ENCODE results near the gene MAGI2. TPM values are rescaled to one million over a fixed set of nuclear protein-coding genes. Genes with fewer than 3 reads are reported as not detected.

The MAGI2 gene
- total RNA-seq, 1 donor from 2014 or later: 0.26 TPM

GRCh38 chr7:78953090-78953489 is 500.4 kb downstream of the MAGI2 start:
- DNase-seq (ENCODE audit: low read depth in 2 of 2): no peak

DNA sequence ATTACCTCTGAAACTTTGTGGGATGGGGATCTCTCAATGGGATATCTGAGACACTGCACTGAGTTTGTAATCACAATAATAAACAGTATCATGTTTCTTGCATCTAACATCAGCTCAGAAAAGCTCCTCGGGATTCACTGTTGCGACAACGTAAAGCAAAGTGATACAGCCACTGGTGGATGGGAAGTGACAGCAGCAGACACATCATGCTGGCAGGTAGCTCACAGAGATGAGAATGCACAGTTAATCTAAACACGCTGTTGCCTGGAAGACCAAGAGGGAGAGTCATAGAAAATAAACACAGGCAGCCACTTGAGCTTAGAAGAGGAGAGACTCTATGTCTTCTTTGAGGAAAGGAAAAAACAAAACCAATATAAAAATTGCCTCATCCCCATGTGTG is 513.8 kb downstream of the MAGI2 start:
- no peak for DNase-seq (ENCODE audit: low read depth in 2 of 2)

DNA sequence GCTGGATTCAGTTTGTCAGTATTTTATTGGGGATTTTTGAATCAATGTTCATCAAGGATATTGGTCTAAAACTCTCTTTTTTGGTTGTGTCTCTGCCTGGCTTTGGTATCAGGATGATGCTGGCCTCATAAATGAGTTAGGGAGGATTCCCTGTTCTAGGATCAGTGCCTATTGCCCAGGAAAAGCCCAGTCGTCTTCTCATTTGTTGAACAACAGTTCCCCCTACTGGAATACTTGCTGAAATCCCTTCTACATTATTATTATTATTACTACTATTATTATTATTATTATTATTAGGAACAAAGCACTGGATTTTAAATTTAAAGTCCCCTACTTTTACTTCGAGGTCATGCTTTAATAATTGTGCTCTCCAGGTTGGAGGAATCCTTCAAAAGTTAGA is 528.9 kb downstream of the MAGI2 start:
- no peak for DNase-seq (ENCODE audit: low read depth in 2 of 2)

DNA sequence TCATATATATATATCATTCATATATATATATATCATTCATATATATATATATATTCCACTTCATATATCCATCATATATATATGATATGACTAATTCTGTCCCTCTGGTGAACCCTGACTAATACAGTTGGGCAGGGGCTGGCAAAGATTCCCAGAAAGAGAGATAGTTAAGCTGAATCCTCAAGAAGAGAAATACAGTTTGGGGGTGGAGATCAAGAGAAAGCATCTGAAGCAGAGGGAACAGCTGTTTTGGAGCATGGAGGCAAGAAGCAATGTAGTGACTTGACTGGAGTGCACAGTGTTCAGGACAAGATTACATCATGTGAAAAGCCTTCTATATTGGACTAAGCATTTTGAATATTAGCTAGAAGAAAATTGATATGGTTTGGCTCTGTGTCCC is 540.7 kb downstream of the MAGI2 start:
- DNase-seq (ENCODE audit: low read depth in 2 of 2): no peak

DNA sequence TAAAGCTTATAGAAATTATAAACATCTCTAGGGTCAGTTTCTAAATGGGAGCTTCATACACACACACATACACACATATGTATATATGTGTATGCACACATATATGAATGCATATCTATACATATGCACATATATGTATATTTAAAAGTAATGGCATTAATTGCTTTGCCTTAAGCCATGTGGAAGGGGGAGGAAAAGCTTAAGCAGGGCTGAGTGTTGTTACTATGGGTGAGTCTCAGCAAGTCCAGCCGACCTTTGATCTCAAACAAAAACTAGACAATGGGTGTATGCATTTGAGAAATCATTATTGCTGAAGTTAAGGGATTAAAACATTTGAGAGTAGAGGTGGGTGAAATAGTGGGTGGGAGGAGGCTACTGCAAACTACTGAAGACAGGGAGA is 546.7 kb downstream of the MAGI2 start:
- DNase-seq (ENCODE audit: low read depth in 2 of 2): no peak

- no peak for DNase-seq (ENCODE audit: low read depth in 2 of 2)
Observed at GRCh38 chr7:78905436-78905835, 548.0 kb downstream of the MAGI2 start.

GRCh38 chr7:78904983-78905382 is 548.5 kb downstream of the MAGI2 start:
- DNase-seq (ENCODE audit: low read depth in 2 of 2): no peak

GRCh38 chr7:78901566-78901965 is 551.9 kb downstream of the MAGI2 start:
- no peak for DNase-seq (ENCODE audit: low read depth in 2 of 2)

- DNase-seq (ENCODE audit: low read depth in 2 of 2): no peak
Observed at GRCh38 chr7:78900806-78901205, 552.7 kb downstream of the MAGI2 start.

- no peak for DNase-seq (ENCODE audit: low read depth in 2 of 2)
Observed at GRCh38 chr7:78895393-78895792, 558.1 kb downstream of the MAGI2 start.

DNA sequence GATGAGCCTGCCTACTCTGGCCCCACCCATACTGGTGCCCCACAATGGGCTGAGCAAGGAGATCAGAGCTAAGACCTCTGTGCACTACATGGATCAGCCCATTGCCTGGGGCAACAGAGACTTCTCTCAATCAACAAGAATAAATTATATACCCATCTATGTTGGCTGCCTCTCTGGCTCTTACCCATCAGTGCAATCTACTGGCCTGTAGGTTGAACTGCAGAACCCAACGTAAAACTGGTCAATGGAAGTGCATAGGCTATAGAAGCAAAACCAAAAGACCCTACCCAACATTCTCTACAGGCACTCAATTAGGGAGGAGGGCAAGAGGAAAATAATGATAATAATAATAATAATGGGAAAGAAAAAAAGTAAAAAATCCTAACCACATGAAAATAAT is 574.3 kb downstream of the MAGI2 start:
- no peak for DNase-seq (ENCODE audit: low read depth in 2 of 2)

- no peak for DNase-seq (ENCODE audit: low read depth in 2 of 2)
Observed at GRCh38 chr7:78873117-78873516, 580.4 kb downstream of the MAGI2 start.

DNA sequence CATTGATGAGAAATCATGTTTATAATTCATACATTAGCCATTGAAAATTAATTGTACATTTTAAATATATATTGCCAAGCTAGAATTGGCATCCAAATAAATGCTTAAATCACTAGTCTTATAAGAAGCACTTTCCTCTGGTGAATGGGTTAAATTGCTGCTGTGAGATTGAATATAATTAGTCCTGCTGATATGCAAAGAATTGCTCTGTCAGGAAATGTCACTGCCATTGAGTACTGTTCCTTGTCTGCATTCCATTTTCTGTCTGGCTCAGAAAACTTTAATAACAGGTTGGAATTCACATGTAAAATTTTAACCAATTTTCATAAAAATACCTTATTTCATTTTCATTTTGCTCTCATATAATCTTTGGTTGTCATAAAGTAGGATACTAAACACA is 589.1 kb downstream of the MAGI2 start:
- DNase-seq (ENCODE audit: low read depth in 2 of 2): no peak

DNA sequence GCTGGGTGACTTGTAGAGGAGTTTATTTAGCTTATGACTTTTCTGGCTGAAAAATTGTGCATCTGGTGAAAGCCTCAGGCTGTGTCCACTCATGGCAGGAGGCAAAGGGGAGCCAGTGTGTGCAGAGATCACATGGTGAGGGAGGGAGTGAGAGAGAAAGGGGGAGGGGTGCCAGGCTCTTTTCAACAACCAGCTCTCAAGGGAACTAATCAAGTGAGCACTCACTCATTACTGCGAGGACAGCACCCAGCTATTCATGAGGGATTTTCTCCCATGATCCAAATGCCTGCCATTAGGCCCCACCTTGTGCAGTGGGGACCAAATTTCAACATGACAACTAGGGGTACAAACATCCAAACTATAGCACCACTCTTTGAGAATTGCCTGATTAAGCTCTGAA is 590.2 kb downstream of the MAGI2 start:
- no peak for DNase-seq (ENCODE audit: low read depth in 2 of 2)

- no peak for DNase-seq (ENCODE audit: low read depth in 2 of 2)
Observed at GRCh38 chr7:78862411-78862900, 591.0 kb downstream of the MAGI2 start.

GRCh38 chr7:78852951-78853350 is 600.5 kb downstream of the MAGI2 start:
- DNase-seq (ENCODE audit: low read depth in 2 of 2): no peak

GRCh38 chr7:78850093-78850740 is 603.2 kb downstream of the MAGI2 start:
- no peak for DNase-seq (ENCODE audit: low read depth in 2 of 2)

- no peak for DNase-seq (ENCODE audit: low read depth in 2 of 2)
Observed at GRCh38 chr7:78845155-78845554, 608.3 kb downstream of the MAGI2 start.

DNA sequence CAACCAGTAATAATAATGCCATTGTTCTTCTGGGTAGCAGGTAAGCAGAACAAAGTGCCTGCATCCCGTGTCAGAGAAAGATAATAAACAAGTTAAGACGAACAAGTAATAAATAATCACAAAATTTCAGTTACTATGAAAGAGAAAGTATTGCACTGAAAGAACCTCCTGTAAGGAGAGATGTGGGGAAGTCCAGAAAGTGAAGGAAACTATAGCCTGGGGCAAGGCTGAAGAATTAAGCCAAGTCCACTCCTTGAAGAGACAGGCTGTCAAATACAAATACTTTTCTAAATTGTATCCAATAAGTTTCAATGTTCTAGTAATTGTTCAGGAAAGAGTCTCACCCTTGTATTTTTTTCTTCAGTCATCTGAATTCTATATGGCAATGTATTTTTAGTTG is 611.4 kb downstream of the MAGI2 start:
- no peak for DNase-seq (ENCODE audit: low read depth in 2 of 2)

DNA sequence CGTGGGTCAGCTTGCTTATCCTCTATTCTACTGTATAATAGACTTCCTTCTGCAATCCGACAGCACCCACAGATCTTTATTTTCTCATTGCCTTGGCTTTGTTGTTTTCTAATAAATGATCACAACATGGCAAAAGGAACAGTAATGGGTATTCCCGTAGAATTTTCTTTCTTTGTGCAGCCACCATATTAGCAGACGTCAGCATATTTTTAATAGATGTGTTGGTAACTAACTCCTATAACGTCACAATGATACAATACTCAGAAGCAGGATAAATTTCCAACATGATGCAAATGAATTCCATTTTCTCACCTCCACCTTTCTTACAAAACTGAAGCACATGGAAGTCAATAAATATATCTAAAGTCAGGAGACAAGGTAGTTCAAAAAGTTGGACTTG is 617.6 kb downstream of the MAGI2 start:
- DNase-seq (ENCODE audit: low read depth in 2 of 2): no peak

DNA sequence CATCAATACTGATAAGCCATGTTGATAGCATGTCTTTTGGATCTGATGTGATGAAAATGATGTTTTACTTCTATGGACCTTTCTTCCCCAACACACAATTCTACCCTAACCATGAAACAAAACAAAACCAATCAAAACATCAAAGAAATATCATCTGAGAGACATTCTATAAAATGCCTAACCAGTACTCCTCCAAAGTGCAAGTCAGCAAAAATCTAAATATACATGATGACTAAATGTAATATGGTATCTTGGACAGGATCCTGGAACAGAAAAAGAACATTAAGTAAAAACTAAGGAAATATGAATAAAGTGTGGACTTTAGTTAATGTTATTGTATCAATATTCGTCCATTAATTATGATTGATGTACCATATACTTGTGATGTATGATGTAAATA is 625.1 kb downstream of the MAGI2 start:
- DNase-seq (ENCODE audit: low read depth in 2 of 2): no peak

GRCh38 chr7:78803501-78804127 is 649.9 kb downstream of the MAGI2 start:
- DNase-seq (ENCODE audit: low read depth in 2 of 2): no peak

DNA sequence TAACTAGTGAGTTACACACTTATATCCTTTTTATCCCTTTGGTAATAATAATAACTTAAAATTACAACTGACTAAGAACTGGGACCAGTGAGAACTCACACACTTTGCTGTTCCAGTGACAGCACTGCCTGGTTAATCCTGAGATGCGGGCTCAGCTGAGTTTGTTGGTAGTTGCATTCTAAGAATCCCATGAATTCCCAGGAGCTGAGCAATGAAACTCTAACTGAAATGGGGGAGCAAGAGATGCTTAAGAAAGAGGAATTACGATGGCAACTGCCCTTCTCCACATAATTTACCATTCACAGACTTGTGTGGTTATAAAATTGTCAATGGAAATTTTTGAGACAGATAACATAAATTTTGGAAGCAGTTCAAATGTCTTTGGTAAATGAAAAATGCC is 659.4 kb downstream of the MAGI2 start:
- DNase-seq (ENCODE audit: low read depth in 2 of 2): no peak

- DNase-seq (ENCODE audit: low read depth in 2 of 2): no peak
Observed at GRCh38 chr7:78792624-78793023, 660.8 kb downstream of the MAGI2 start.
